Glutamatergic neuron (in vitro differentiated cells): ENCODE results near the gene GABRR3. TPM values are rescaled to one million over a fixed set of nuclear protein-coding genes. Genes with fewer than 3 reads are reported as not detected.

Experiments used
- DNase-seq: peaks from one replicate; pipeline ENCODE4 v3.0.0; 2022
- H3K27ac Mint-ChIP-seq: one replicate; pipeline ENCODE4 v1.8.0; 2020; ENCODE audit warnings: mild to moderate bottlenecking, mixed read lengths, inconsistent platforms; ENCODE audit not compliant: unreplicated experiment
- H3K27me3 Mint-ChIP-seq: one replicate; pipeline ENCODE4 v1.8.0; 2020; ENCODE audit warnings: mild to moderate bottlenecking, moderate library complexity, mixed read lengths, inconsistent platforms; ENCODE audit not compliant: unreplicated experiment
- H3K36me3 Mint-ChIP-seq: one replicate; pipeline ENCODE4 v1.8.0; 2020; ENCODE audit warnings: mild to moderate bottlenecking, mixed read lengths, inconsistent platforms; ENCODE audit not compliant: unreplicated experiment
- H3K4me1 Mint-ChIP-seq: one replicate; pipeline ENCODE4 v1.8.0; 2020; ENCODE audit warnings: mild to moderate bottlenecking, low read depth, mixed read lengths, inconsistent platforms; ENCODE audit not compliant: unreplicated experiment
- H3K4me3 Mint-ChIP-seq: one replicate; pipeline ENCODE4 v1.8.0; 2020; ENCODE audit warnings: mild to moderate bottlenecking, mixed read lengths, inconsistent platforms; ENCODE audit not compliant: unreplicated experiment
- H3K9me3 Mint-ChIP-seq: one replicate; pipeline ENCODE4 v1.8.0; 2020; ENCODE audit warnings: mild to moderate bottlenecking, moderate library complexity, mixed read lengths, inconsistent platforms; ENCODE audit not compliant: unreplicated experiment
- total RNA-seq: library from RNA; stranded (reverse); fragmentation: NEBNext Ultra II Directional; extraction: Animal tissue kit (Norgen Biotek cat#: 25700); gene quantifications from one replicate; pipeline ENCODE4 v1.2.1, GENCODE V29; 2021; ENCODE audit not compliant: unreplicated experiment
- TF ChIP-seq, protein P1 (sequence below): fragments of 200-600 bp; sonication (generic); IDR thresholded peaks from one replicate; pipeline ENCODE4 v1.5.0; 2021; ENCODE audit not compliant: partially characterized antibody, unreplicated experiment

The GABRR3 gene
- total RNA-seq, 1 donor from 2014 or later, result not detected

DNA sequence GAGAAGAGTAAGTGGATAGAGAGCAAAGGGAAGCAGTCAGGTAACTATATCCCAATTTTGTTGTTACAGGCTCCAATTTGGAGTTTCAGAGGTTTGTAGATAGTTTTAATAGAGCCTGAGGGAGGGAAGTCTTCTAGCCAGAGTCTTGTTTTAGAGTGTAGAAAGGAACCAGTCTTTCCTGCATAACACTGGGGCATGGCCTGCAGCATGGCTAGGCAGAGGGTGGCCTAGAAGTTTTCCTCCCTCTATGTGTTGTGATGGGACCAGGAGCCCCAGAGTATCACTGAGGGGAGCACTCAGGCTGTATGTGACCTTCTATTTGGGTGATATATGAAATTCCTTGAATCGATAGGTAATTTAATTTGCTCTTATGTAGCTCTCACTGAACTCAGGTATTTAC lies 22.5 kb upstream of the GABRR3 start:
- Mint-ChIP-seq H3K27ac (no peak overlapping the region), H3K9me3 (no peaks in the 10 kb centered on the region), H3K4me3 (no peak overlapping the region), H3K27me3 (no peaks in the 10 kb centered on the region), H3K4me1 (no peaks in the 10 kb centered on the region), H3K36me3 (no peaks in the 10 kb centered on the region)
- DNase-seq, result no peak
- TF ChIP-seq, protein P1, sequence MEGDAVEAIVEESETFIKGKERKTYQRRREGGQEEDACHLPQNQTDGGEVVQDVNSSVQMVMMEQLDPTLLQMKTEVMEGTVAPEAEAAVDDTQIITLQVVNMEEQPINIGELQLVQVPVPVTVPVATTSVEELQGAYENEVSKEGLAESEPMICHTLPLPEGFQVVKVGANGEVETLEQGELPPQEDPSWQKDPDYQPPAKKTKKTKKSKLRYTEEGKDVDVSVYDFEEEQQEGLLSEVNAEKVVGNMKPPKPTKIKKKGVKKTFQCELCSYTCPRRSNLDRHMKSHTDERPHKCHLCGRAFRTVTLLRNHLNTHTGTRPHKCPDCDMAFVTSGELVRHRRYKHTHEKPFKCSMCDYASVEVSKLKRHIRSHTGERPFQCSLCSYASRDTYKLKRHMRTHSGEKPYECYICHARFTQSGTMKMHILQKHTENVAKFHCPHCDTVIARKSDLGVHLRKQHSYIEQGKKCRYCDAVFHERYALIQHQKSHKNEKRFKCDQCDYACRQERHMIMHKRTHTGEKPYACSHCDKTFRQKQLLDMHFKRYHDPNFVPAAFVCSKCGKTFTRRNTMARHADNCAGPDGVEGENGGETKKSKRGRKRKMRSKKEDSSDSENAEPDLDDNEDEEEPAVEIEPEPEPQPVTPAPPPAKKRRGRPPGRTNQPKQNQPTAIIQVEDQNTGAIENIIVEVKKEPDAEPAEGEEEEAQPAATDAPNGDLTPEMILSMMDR, result no peak

DNA sequence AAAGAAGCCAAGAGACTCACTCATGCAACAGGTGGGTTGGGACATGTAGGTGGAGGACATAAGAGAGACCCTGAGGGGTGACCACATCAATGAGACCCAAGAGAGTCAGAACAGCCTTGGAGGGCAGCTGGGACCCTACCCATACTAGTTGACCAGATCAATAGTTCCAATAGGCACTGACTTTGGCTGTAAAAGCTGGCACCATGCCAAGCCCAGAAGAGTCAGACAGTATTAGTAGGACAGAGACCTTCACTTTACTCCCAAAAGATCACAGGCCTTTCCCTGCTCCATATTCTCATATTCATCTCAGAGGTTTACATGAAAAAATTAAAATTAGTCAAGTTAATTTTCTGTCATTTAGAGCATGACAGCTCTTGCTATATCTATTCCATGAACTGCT lies 20.9 kb upstream of the GABRR3 start:
- H3K36me3 Mint-ChIP-seq, result no peaks in the 10 kb centered on the region
- H3K9me3 Mint-ChIP-seq, result no peaks in the 10 kb centered on the region
- no peak for DNase-seq
- no peak overlapping the region for H3K27ac Mint-ChIP-seq
- H3K4me3 Mint-ChIP-seq, result no peak overlapping the region
- H3K4me1 Mint-ChIP-seq, result no peaks in the 10 kb centered on the region
- H3K27me3 Mint-ChIP-seq, result no peaks in the 10 kb centered on the region
- TF ChIP-seq, protein P1, result no peak

DNA sequence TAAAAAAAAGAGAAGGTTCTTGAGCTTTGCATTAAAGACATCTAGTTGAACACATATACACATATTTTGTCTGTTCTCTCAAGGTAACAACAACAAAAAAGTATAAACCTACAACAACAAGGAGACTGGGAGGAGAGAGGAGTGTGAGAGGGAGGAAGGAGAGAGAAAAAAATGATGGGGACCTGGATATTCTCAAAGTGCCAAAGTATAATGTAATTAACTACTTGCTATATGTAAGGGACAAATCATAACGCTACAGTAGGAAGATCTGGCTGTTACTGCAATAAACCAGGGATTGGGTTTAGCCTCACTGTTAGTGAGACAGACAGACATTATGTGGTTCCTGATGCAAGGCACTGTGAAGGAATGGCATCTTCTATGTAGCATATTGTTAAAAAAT lies 14.2 kb upstream of the GABRR3 start:
- H3K27ac Mint-ChIP-seq, result no peak overlapping the region
- H3K4me3 Mint-ChIP-seq, result no peak overlapping the region
- TF ChIP-seq, protein P1, result no peak
- H3K9me3 Mint-ChIP-seq, result no peaks in the 10 kb centered on the region
- no peak for DNase-seq
- no peaks in the 10 kb centered on the region for H3K4me1 Mint-ChIP-seq
- no peaks in the 10 kb centered on the region for H3K36me3 Mint-ChIP-seq
- H3K27me3 Mint-ChIP-seq, result no peaks in the 10 kb centered on the region

- H3K27me3 Mint-ChIP-seq, result no peaks in the 10 kb centered on the region
- H3K4me3 Mint-ChIP-seq, result no peak overlapping the region
- H3K4me1 Mint-ChIP-seq, result no peaks in the 10 kb centered on the region
- H3K27ac Mint-ChIP-seq, result no peak overlapping the region
- DNase-seq, result no peak
- TF ChIP-seq, protein P1, result no peak
- no peaks in the 10 kb centered on the region for H3K36me3 Mint-ChIP-seq
- no peaks in the 10 kb centered on the region for H3K9me3 Mint-ChIP-seq
Measured at GRCh38 chr3:98048586-98048985, 13.5 kb upstream of the GABRR3 start.

- Mint-ChIP-seq H3K4me3 (no peak overlapping the region), H3K9me3 (peaks cover 7% of the 10 kb centered on the region), H3K36me3 (peaks cover 16% of the 10 kb centered on the region), H3K27ac (no peak overlapping the region), H3K27me3 (no peaks in the 10 kb centered on the region), H3K4me1 (no peaks in the 10 kb centered on the region)
- TF ChIP-seq, protein P1, result no peak
- no peak for DNase-seq
Measured at GRCh38 chr3:98041350-98041749, 6.2 kb upstream of the GABRR3 start.
